Endothelial cell of umbilical vein (primary cell): ENCODE data around the gene CUL3. TPM values are rescaled to one million over a fixed set of nuclear protein-coding genes. Genes with fewer than 3 reads are reported as not detected.
A peak's percentile ranks its signal among the peaks of the same experiment; 100 is the strongest.

Experiments used
- Bru-seq: library from RNA; stranded (reverse); fragments of 400-500 nt; gene quantifications from one replicate; lab custom pipeline; 2021; lab: Mats Ljungman, UMichigan
- BruChase-seq, 2 experiments: library from RNA; stranded (reverse); fragments of 400-500 nt; gene quantifications; one replicate each; lab custom pipeline; 2021; lab: Mats Ljungman, UMichigan
- BruUV-seq: library from RNA; stranded (reverse); fragments of 400-500 nt; replicated peaks from 2 replicates; lab custom pipeline; 2021; lab: Mats Ljungman, UMichigan
- CTCF ChIA-PET: fragments of 300-600, 350-600 bp; sonication (Branson Sonifier 250); formaldehyde crosslinking; loops from one replicate; lab custom pipeline; 2021; ENCODE audit warnings: antibody characterized with exemption, inconsistent platforms; lab: Charles Lee
- POLR2A ChIA-PET: fragments of 300-600, 350-600 bp; sonication (Branson Sonifier 250); formaldehyde crosslinking; loops from one replicate; lab custom pipeline; 2021; ENCODE audit warnings: antibody characterized with exemption, inconsistent platforms; lab: Charles Lee
- DNase-seq: peaks from one replicate; pipeline ENCODE4 v3.0.0-alpha.2; 2011; ENCODE audit warnings: low read depth, low spot score
- FAIRE-seq: peaks from 2 replicates; lab custom pipeline; 2011; peaks lifted over from hg19 to GRCh38; lab: Jason Lieb, UNC
- H2AFZ ChIP-seq: 2 replicates; pipeline ENCODE4 v1.6.0; 2012; ENCODE audit warnings: low read depth, low read length, control low read depth, inconsistent platforms
- H3K27ac ChIP-seq: 2 replicates; pipeline ENCODE4 v1.5.1; 2011; ENCODE audit warnings: low read depth, mild to moderate bottlenecking, control low read depth, low read length, moderate library complexity; ENCODE audit not compliant: insufficient read depth
- H3K27me3 ChIP-seq, 2 experiments: 2 replicates each; pipeline versions ENCODE4 v1.6.0 to v1.6.1; 2011; ENCODE audit warnings: low read length in 2 of 2, mixed read lengths in 1 of 2; ENCODE audit not compliant: control insufficient read depth in 2 of 2, insufficient read depth in 2 of 2
- H3K36me3 ChIP-seq, 2 experiments: 2 replicates in 1 of 2; 3 replicates in 1 of 2; pipeline ENCODE4 v1.5.1; 2011; ENCODE audit warnings: low read length in 2 of 2, mild to moderate bottlenecking in 1 of 2, moderate library complexity in 1 of 2; ENCODE audit not compliant: control insufficient read depth in 2 of 2, insufficient read depth in 2 of 2; ENCODE audit errors: extremely low read depth in 1 of 2
- H3K4me1 ChIP-seq: 3 replicates; pipeline ENCODE4 v1.5.1; 2011; ENCODE audit warnings: mild to moderate bottlenecking, low read length; ENCODE audit not compliant: control insufficient read depth, insufficient read depth; ENCODE audit errors: extremely low read depth
- H3K4me2 ChIP-seq: 2 replicates; pipeline ENCODE4 v1.6.1; 2011; ENCODE audit warnings: low read length, control low read depth, mixed read lengths; ENCODE audit not compliant: insufficient read depth
- H3K4me3 ChIP-seq, 3 experiments: fragments of 200-600 bp in 1 of 3; sonication (generic), shearing (Covaris generic) in 1 of 3; replicated peaks in 1 of 3; 2 replicates each; pipeline ENCODE4 v1.5.1; 2011 to 2016; ENCODE audit warnings: control low read depth in 3 of 3, low read length in 3 of 3, mild to moderate bottlenecking in 2 of 3, inconsistent platforms in 1 of 3, low read depth in 1 of 3, moderate library complexity in 1 of 3; ENCODE audit not compliant: insufficient read depth in 1 of 3
- H3K79me2 ChIP-seq: 2 replicates; pipeline ENCODE4 v1.6.0; 2012; ENCODE audit warnings: low read length, inconsistent platforms; ENCODE audit not compliant: control insufficient read depth, insufficient read depth
- H3K9ac ChIP-seq: replicated peaks from 2 replicates; pipeline ENCODE3; 2011; ENCODE audit warnings: low read length, control low read depth; ENCODE audit not compliant: insufficient read depth; ENCODE audit errors: extremely low read depth
- H3K9me1 ChIP-seq: replicated peaks from 3 replicates; pipeline ENCODE4 v1.6.0; 2011; ENCODE audit warnings: mild to moderate bottlenecking, low read length; ENCODE audit not compliant: control insufficient read depth, insufficient read depth; ENCODE audit errors: extremely low read depth
- H3K9me3 ChIP-seq: replicated peaks from 2 replicates; pipeline ENCODE4 v1.5.1; 2012; ENCODE audit warnings: low read length, inconsistent platforms; ENCODE audit not compliant: control insufficient read depth, insufficient read depth
- H4K20me1 ChIP-seq: replicated peaks from 2 replicates; pipeline ENCODE3; 2011; ENCODE audit warnings: mild to moderate bottlenecking, low read length; ENCODE audit not compliant: control insufficient read depth, insufficient read depth; ENCODE audit errors: extremely low read depth
- POLR2A ChIP-seq: IDR thresholded peaks from 2 replicates; pipeline ENCODE4 v1.6.1; 2012; ENCODE audit warnings: low read depth, mild to moderate bottlenecking, control low read depth, low read length
- POLR2AphosphoS5 ChIP-seq: IDR thresholded peaks from 2 replicates; pipeline ENCODE4 v1.6.1; 2012; ENCODE audit warnings: low read depth, mild to moderate bottlenecking, control low read depth, low read length, moderate library complexity; ENCODE audit not compliant: insufficient read depth
- dilution Hi-C: fragments of 300-500 bp; cut with MboI; formaldehyde crosslinking; loops from one replicate; pipeline ENCODE4 v1.15.0; 2019; ENCODE audit warnings: low sequenced_read_pairs; ENCODE audit not compliant: extremely low pct_ligation_motif_present
- intact Hi-C: fragments of 100-400 bp; cut with micrococcal nuclease; formaldehyde crosslinking; loops from one replicate; pipeline ENCODE4 v1.10.0; 2022
- long read RNA-seq: library from polyadenylated mRNA; stranded (forward); transcript quantifications from one replicate; pipeline ENCODE4 v2.0.0, GENCODE V29; 2021
- polyA minus RNA-seq, 3 experiments: library from RNA; depleted of rRNA, polyadenylated mRNA; stranded (reverse); fragments of >200 nt; gene quantifications; 1 replicate in 1 of 3; 2 replicates in 2 of 3; pipeline ENCODE4 v1.2.3, GENCODE V29; 2011
- polyA plus RNA-seq, 4 experiments: library from polyadenylated mRNA; depleted of rRNA in 3 of 4; stranded (reverse) in 3 of 4; unstranded in 1 of 4; fragments of >200 nt; gene quantifications; 2 replicates each; pipeline versions ENCODE4 v1.2.1 to v1.2.3, GENCODE V29; 2011 to 2012; ENCODE audit warnings: missing spikeins in 1 of 4
- total RNA-seq: library from RNA; stranded (reverse); gene quantifications from 2 replicates; pipeline ENCODE4 v1.2.3, GENCODE V29; 2021

Gene CUL3
- total RNA-seq (82.3 and 87.1 TPM in 2 replicates), polyA plus RNA-seq (17.3 and 22.7 TPM in 2 replicates), polyA minus RNA-seq (69.0 and 70.0 TPM in 2 replicates), Bru-seq, nascent RNA (percentile 95 among the genes with signal in this experiment), BruChase-seq, experiment 1, labeled RNA remaining after a 6-hour chase (percentile 85 among the genes with signal in this experiment), BruChase-seq, experiment 2, labeled RNA remaining after a 2-hour chase (percentile 88 among the genes with signal in this experiment)
- polyA plus RNA-seq (2011; cell fraction: cytosol; rRNA removed), result 34.8 and 38.4 TPM in 2 replicates
- 62.1 and 75.7 TPM in 2 replicates for polyA plus RNA-seq (2011; cell fraction: nucleus; rRNA removed)
- polyA plus RNA-seq (2012), result 75.7 and 105 TPM in 2 replicates
- polyA minus RNA-seq (2011; cell fraction: cytosol; rRNA and poly(A)+ RNA removed), result 19.6 TPM
- 116 and 151 TPM in 2 replicates for polyA minus RNA-seq (2011; cell fraction: nucleus; rRNA and poly(A)+ RNA removed)
- long read RNA-seq, full-length matches to known transcripts, result 139 of 155 reads
- long read RNA-seq, partial matches to known transcripts, result 7 of 155 reads
- long read RNA-seq, other reads (novel, unspliced or antisense), result 9 of 155 reads

DNA sequence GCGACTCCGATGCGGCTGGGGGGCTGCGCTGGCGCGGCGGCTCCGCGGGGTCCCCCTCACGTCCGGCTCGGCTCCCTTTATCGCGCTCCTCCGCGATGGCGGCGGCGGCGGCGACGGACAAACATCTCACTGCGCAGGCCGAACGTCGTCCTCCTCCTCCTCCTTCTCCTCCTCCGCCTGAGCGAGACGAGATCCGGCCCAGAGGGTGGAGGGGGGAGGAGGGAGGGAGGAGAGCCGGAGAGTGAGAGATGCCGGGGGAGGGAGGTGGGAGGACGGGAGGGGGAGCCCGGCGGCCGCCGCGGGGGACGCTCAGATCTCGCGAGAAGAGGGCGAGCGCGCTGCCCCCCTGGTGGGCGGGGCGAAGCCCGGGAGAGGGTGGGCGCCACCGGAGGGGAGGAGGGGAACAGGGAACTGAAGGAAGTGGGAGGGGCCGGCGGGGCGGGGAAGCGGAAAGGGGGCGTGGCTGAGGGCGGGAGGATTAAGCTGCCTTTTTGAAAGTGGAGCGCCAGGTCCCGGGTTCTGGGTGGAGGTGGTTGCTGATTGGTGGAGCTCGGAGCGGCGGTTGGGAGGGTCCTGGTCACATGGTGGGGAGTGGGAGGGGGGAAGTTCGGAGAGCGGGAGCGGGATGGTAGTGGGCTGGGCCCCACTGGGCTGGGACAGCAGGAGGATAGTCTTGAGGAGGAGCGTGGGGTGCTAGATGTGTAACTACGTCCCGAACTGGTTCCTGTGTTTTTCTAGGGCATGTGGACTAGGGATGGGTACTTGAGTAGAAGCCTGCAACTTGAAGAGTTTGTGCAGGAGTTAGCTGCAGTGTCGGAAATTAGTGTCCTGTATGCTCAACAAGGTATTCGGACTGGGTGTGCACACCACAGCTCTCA, at the start of gene CUL3:
Gene CUL3 (minus strand): TSS at position 153 of the 878 bp plus-strand sequence. CDS start 354 bp downstream, outside the sequence.
- TF ChIP-seq POLR2AphosphoS5 (no peak), POLR2A (peak; percentile 62)
- FAIRE-seq, result peak; percentile 98
- peak within 1 kb of the TSS; percentile 69 to 96 (median 85) for H3K4me3 ChIP-seq
- H4K20me1 ChIP-seq, result peaks cover 6% of the 10 kb centered on the region
- H3K27me3 ChIP-seq, result no peaks in the 10 kb centered on the region
- no peaks in the 10 kb centered on the region for H3K9me3 ChIP-seq
- peak within 1 kb of the TSS; percentile 74 for H3K27ac ChIP-seq
- peak within 1 kb of the TSS; percentile 77 for H3K9ac ChIP-seq
- no TSS peak for BruUV-seq
- dilution Hi-C loops (no loop called here), intact Hi-C loops (loop anchor here (1.0 to 10.0 kb wide), 9 partner anchors 65 to 441 kb away; partner anchors contain the start of gene FAM124B)
- peak; percentile 98 for DNase-seq
- ChIA-PET CTCF (interaction anchor here (0.6 to 2.3 kb wide), 9 partner anchors 15 to 424 kb away, joined by 3 to 10 read pairs (median 3); partner anchors contain the start of gene FAM124B), POLR2A (interaction anchor here (0.7 to 1.4 kb wide), 4 partner anchors 143 to 1772 kb away, joined by 3 to 6 read pairs (median 4); partner anchors contain the start of gene FAM124B)
- peaks cover 45% of the 10 kb centered on the region for H3K79me2 ChIP-seq
- peaks cover 0 to 2% of the 10 kb centered on the region in 2 experiments for H3K36me3 ChIP-seq
- H3K4me2 ChIP-seq, result peak within 1 kb of the TSS; percentile 100
- peak within 1 kb of the TSS; percentile 75 for H2AFZ ChIP-seq
- peaks cover 18% of the 10 kb centered on the region for H3K4me1 ChIP-seq
- no peaks in the 10 kb centered on the region for H3K9me1 ChIP-seq
